NCI-H1048 (cell line): ENCODE measurements around the gene DLL1.

Source experiments
- DNase-seq: peaks from one replicate; lab custom pipeline; 2025; lab: John Stamatoyannopoulos, UW

Gene DLL1

DNA sequence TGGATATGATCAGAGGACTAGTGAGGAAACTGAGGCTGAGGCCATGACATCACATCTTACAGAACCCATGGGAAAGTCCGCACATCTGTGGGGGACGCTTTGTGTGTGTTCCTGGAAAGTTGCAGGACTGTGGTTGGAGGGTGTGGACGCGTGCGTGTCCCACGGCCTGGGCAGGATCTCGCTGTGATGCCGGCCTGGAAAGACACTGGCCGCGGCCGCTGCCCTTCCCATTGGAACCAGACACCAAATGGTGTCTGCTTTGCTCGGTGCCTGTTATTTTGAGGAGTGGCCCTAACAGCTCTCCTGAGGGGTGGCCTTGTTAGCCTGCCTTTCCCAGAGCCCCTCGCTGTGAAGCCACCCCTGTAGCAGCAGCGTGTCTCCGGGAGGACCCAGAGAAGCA lies 41.1 kb downstream of the DLL1 start:
- no peak for DNase-seq

GRCh38 chr6:170248861-170249600 lies 41.8 kb downstream of the DLL1 start:
- DNase-seq, result no peak

GRCh38 chr6:170248111-170248805 lies 42.6 kb downstream of the DLL1 start:
- no peak for DNase-seq

- no peak for DNase-seq
Observed at GRCh38 chr6:170247178-170247701, 43.6 kb downstream of the DLL1 start.

- no peak for DNase-seq
Observed at GRCh38 chr6:170245475-170245992, 45.3 kb downstream of the DLL1 start.

- no peak for DNase-seq
Observed at GRCh38 chr6:170244721-170245474, 46.0 kb downstream of the DLL1 start.

DNA sequence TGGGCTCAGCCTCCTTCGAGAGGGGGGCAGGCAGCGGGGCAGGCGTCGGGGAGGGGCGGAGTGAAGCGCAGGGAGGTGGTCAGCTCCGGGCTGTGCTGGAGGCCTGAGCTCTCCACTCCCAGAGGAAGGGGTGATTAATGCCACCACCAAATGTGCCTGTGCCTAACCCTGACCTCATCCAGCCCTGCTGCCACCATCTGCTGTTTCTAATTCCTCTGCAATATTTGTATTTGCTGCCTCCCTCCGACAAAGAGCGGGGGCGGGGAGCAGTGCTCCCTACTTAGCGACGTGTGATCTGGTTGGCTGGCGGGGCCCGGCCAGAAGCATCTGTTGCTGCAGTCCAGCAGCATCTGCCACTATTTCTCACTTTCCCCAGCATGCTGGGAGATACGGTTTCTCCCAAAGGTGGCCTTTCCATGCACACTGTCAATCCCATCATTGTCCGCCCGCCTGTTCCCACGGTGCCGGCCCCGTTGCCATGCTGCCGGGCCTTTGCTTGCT lies 47.0 kb downstream of the DLL1 start:
- no peak for DNase-seq

DNA sequence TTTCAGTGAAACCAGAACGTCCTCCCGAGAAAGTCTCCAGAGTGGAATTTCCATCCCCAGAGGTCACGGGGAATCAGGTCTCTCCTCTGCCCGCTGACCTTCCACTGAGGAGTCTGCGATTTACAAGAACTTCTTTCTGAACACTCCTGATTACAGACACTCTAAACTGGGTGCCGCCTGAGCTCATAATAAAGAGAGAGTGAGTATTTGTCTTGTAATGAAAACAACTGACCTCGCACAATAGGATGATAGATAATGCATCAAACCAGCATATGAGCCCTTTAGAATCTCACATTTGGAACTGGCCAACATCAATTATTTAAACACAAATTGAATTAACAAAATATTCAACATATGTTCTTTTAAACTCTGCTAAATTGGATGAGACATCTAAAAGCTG lies 47.5 kb downstream of the DLL1 start:
- DNase-seq, result no peak

- DNase-seq, result no peak
Observed at GRCh38 chr6:170238741-170239565, 51.9 kb downstream of the DLL1 start.

DNA sequence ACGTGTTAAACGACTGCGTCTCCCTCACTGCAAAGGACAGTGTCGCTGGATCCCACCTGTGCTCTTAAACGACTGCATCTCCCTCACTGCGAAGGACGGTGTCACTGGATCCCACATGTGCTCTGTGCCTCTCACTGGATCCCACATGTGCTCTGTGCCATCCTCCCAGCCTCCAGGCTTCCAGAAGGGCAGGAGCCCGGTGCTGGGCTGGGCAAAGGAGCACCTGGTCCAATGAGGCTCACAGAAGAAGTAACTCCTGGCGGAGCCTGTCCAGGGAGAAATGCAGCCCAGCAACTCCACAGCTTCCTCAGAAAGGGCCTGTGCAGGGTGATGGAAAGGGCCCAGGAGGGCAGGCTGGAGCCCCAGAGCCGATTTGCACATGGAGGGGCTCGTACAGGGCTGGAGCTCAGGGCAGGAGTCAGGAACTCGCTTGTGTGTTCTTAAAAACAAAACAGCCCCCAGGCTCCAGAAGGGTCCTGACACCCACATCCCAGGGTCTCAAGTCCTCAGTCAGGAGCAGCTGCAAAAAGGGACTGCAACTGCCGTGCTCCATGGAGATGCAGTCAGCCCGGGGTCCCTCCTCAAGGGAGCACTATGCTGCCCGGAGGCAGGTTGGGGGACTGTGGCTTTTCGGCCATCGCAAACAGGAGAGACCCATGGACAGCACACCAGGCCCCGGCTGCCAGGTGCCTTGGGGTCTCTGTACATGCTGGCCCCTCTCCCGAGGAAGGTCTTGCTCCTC lies 52.7 kb downstream of the DLL1 start:
- no peak for DNase-seq

DNA sequence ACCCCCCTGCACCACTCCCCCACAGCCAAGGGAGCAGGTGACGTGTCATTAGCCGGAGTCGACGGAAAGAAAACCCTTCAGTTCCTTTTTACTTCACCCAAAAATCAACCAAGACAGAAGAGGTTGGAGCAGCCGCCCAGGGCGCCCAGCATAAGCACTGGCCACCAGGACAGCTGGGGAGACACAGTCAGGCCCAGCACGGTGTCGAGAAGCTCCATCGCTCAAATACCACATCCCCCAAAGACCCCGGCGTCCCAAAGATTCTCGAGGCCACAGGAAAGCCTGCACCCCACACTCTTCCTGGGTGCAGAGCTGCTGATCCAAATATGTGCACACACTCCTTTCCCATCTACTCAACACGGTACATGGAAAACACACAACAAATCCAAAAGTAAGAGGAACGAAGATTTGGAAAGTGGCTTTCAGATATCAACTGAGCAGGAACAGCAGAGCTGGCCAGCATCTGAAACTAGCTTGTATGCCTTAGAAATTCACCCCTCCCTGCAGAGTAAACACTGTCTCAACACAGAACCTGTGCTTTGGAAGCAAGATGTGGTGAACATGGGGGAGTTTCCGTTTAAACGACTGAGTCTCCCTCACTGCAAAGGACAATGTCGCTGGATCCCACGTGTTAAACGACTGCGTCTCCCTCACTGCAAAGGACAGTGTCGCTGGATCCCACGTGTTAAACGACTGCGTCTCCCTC lies 54.6 kb downstream of the DLL1 start:
- no peak for DNase-seq

- DNase-seq, result no peak
Observed at GRCh38 chr6:170235391-170236125, 55.3 kb downstream of the DLL1 start.

DNA sequence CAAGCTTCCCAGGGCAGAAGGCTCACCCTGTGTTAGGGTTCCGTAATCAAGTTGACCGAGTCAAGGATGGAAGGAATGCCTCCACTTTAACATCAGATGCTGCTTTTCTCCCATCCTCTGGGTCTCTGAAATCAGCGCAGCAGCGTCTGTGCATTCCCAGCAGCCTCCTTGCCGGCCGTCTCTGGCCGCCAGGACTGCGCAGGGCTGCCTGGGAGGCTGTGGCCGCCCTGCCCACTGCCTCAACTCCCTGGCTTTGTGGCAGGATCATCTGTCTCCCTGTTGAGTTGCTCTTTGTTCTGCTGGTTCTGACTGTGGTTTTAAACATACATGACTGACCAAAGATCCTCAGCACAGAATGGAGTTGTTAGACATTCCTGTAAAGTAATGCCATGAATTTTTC lies 56.5 kb downstream of the DLL1 start:
- no peak for DNase-seq

GRCh38 chr6:170233286-170234205 lies 57.3 kb downstream of the DLL1 start:
- no peak for DNase-seq
